GM19043 (cell line): Measurements from ENCODE around the gene PCDHGA5.
A peak's percentile ranks its signal among the peaks of the same experiment; 100 is the strongest.
"Not testable (repeated sequence)": the region's sequence is repeated elsewhere in the genome, so short reads cannot be mapped to it uniquely, and the experiment has no call there.

Experiments
- ATAC-seq: cut with Tn5 transposase; IDR thresholded peaks from one replicate; pipeline ENCODE4 v1.9.1; 2021; ENCODE audit warnings: low read depth; ENCODE audit not compliant: unreplicated experiment

The PCDHGA5 gene

GRCh38 chr5:141383345-141383744, 19.4 kb downstream of the PCDHGA5 start:
- no peak for ATAC-seq

GRCh38 chr5:141384471-141385267, 20.7 kb downstream of the PCDHGA5 start:
- ATAC-seq = no peak

- ATAC-seq = not testable (repeated sequence)
Measured at GRCh38 chr5:141387557-141388311, 23.8 kb downstream of the PCDHGA5 start, which contains the start of gene PCDHGB4. Gene PCDHGB4, plus strand, starts transcription at chr5:141387698. Its CDS starts 187 bp downstream, at chr5:141387885.

- no peak for ATAC-seq
Measured at GRCh38 chr5:141388661-141389060, 24.7 kb downstream of the PCDHGA5 start.

GRCh38 chr5:141389153-141390042, 25.4 kb downstream of the PCDHGA5 start:
- no peak for ATAC-seq

- ATAC-seq = no peak
Measured at GRCh38 chr5:141392429-141393198, 28.7 kb downstream of the PCDHGA5 start, which contains the start of gene PCDHGA8. Gene PCDHGA8, plus strand, starts transcription at chr5:141392633. Its CDS starts 181 bp downstream, at chr5:141392814.

- no peak for ATAC-seq
Measured at GRCh38 chr5:141393267-141393666, 29.3 kb downstream of the PCDHGA5 start.

GRCh38 chr5:141394401-141395187, 30.6 kb downstream of the PCDHGA5 start:
- not testable (repeated sequence) for ATAC-seq

GRCh38 chr5:141397756-141398551, 34.0 kb downstream of the PCDHGA5 start, which contains the start of gene PCDHGB5:
Gene PCDHGB5, plus strand, starts transcription at chr5:141397947. Its CDS starts 181 bp downstream, at chr5:141398128.
- peak; percentile 96 for ATAC-seq

- no peak for ATAC-seq
Measured at GRCh38 chr5:141398608-141399007, 34.6 kb downstream of the PCDHGA5 start.

- no peak for ATAC-seq
Measured at GRCh38 chr5:141399555-141400258, 35.7 kb downstream of the PCDHGA5 start.

GRCh38 chr5:141402553-141403243, 38.7 kb downstream of the PCDHGA5 start, which contains the start of gene PCDHGA9:
Gene PCDHGA9, plus strand, starts transcription at chr5:141402778. Its CDS starts 175 bp downstream, at chr5:141402953.
- no peak for ATAC-seq

- ATAC-seq = no peak
Measured at GRCh38 chr5:141403387-141403786, 39.4 kb downstream of the PCDHGA5 start.

- not testable (repeated sequence) for ATAC-seq
Measured at GRCh38 chr5:141407790-141408505, 44.0 kb downstream of the PCDHGA5 start, which contains the start of gene PCDHGB6. Gene PCDHGB6, plus strand, starts transcription at chr5:141408021. Its CDS starts 182 bp downstream, at chr5:141408203.

GRCh38 chr5:141409598-141410306, 45.8 kb downstream of the PCDHGA5 start:
- no peak for ATAC-seq
